ENCODE measurements around the gene CLIC4.

GRCh38 chr1:24768873-24769605, 23.8 kb downstream of the CLIC4 start:
- TF ChIP-seq EZH2 (IDR thresholded peaks at IDR 0.05; ENCODE audit: insufficient read depth, low read length) = no peak
- no peak for TF ChIP-seq CTCF (IDR thresholded peaks at IDR 0.05; ENCODE audit: insufficient read depth, low read depth, low read length)

All from astrocyte (in vitro differentiated cells and primary cell).